Loucy (cell line): ENCODE results near the gene COX7A2.

Source experiments
- CTCF ChIP-seq: fragments of 200-600 bp; sonication (generic); conservative IDR thresholded peaks from 2 replicates; pipeline ENCODE4 v1.5.1; 2014; ENCODE audit warnings: mild to moderate bottlenecking, antibody characterized with exemption, low read length
- EZH2phosphoT487 ChIP-seq: fragments of 200-600 bp; IDR thresholded peaks from 2 replicates; pipeline ENCODE4 v1.6.1; 2018; ENCODE audit warnings: antibody characterized with exemption, mild to moderate bottlenecking, moderate library complexity, borderline replicate concordance

- TF ChIP-seq CTCF (no peak), EZH2phosphoT487 (no peak)
Observed at GRCh38 chr6:75287424-75287823, 43.8 kb upstream of the COX7A2 start.
